ENCODE data around the gene KRTAP5-7.
"Not testable (repeated sequence)": the region's sequence is repeated elsewhere in the genome, so short reads cannot be mapped to it uniquely, and the experiment has no call there.

KRTAP5-7 gene

DNA sequence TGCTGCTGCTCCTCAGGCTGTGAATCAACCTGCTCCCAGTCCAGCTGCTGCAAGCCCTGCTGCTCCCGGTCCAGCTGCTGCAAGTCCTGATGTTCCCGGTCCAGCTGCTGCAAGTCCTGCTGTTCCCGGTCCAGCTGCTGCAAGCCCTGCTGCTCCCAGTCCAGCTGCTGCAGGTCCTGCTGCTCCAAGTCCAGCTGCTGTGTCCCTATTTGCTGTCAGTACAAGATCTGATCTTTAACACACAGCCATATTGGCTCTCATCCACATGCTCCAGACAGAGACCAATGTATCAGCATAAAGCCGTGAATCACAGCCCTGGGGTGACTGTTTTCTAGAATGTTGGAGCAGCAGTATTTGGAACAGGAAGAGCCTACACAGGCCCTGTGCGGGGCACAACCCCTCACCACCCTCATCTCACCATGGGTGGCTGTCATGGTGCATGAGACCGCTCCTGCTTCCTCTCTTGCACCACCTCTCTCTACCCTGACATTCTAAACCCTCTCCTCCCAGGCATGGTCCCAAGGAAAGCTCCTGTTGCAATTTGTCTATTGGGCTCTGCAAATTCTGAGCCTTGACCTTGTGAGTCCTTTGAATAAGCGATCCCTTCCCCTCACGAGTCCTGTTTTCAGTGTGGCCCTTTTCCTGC lies 41.8 kb downstream of the KRTAP5-7 start:
- no peak for DNase-seq (ENCODE audit: low spot score)
- in situ Hi-C loops (cut with MboI; ENCODE audit: low pct_unique_long_range_greater_than_20kb, low sequenced_read_pairs, unreplicated experiment), result no loop called here
- TF ChIP-seq, protein P1, sequence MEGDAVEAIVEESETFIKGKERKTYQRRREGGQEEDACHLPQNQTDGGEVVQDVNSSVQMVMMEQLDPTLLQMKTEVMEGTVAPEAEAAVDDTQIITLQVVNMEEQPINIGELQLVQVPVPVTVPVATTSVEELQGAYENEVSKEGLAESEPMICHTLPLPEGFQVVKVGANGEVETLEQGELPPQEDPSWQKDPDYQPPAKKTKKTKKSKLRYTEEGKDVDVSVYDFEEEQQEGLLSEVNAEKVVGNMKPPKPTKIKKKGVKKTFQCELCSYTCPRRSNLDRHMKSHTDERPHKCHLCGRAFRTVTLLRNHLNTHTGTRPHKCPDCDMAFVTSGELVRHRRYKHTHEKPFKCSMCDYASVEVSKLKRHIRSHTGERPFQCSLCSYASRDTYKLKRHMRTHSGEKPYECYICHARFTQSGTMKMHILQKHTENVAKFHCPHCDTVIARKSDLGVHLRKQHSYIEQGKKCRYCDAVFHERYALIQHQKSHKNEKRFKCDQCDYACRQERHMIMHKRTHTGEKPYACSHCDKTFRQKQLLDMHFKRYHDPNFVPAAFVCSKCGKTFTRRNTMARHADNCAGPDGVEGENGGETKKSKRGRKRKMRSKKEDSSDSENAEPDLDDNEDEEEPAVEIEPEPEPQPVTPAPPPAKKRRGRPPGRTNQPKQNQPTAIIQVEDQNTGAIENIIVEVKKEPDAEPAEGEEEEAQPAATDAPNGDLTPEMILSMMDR (IDR thresholded peaks at IDR 0.05; ENCODE audit: extremely low read depth, insufficient read depth, missing control alignments), result no peak

DNA sequence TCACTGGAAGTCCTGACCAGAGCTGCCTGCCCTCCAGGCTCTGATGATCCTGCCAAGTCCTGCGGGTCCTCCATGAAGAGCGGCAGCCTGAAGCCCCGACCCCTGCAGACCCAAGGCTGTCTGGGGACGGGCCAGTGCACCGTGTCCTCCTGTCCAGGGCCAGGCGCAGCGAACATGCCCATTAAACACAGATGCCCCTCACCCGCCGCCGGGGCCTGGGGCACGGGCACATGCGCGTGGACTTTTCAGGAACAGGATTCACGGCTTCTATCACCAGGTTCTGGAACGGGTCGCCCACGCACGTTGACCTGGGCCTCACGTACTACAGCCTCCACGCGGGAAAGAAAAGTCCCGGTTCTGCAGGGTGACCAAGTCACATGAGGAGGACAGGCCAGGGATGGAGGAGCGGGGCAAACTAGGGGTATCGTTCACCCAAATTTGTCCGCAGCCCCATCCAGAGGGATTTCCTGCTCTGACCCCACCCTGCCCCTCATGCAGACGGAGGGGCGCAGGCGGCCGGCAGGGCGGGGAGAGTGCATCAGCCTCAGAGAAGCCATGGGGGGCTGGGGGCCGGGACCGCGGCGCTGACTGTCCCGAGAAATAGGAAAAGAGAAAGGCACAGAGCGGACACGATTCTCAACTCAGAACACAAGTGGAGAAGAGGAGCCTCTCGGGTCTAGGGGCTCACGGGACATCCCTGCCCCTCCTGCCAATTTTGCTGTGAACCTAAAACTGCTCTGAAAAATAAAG lies 44.2 kb downstream of the KRTAP5-7 start:
- in situ Hi-C loops (cut with MboI; ENCODE audit: low pct_unique_long_range_greater_than_20kb, low sequenced_read_pairs, unreplicated experiment); DNase-seq (ENCODE audit: low spot score): not testable (repeated sequence)

DNA sequence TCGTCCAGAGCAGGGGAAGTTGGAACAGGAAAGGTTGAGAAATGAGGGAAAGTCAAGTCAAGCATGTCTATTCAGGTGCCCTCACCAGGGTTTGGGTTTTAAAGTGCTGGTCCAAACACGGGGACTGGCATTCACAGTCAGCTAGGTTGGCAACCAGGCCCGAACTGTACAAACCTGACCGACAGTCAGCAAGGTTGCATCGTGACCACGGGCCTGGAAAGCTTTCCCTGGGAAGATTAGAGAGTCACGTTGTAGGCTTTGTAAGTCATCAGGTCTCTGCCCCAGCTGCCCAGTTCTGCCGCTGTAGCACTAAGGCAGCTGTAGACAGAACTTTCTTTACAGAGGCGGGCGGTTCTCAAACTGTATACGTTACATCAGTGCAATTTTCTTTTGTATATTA lies 45.7 kb downstream of the KRTAP5-7 start:
- TF ChIP-seq, protein P1 (IDR thresholded peaks at IDR 0.05; ENCODE audit: extremely low read depth, insufficient read depth, missing control alignments), result no peak
- in situ Hi-C loops (cut with MboI; ENCODE audit: low pct_unique_long_range_greater_than_20kb, low sequenced_read_pairs, unreplicated experiment), result no loop called here
- no peak for DNase-seq (ENCODE audit: low spot score)

DNA sequence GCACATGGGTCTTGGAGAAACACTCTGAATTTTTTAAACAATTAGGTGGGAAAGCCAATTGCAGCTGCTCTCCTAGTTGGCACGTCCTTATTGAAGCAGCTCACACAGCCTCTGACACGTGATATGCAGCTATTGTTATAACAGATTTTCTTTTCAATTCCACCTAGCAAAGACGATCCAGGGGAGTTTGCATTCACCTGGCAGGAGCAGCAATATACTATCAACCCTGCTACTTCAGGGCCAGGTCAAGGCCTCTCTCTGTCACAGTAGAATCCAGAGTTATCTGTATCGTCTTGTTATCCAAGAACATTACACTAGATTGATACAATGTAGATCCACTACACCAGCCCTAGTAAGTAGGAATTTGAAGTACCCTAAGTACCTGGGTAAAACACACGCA lies 47.4 kb downstream of the KRTAP5-7 start:
- TF ChIP-seq, protein P1 (IDR thresholded peaks at IDR 0.05; ENCODE audit: extremely low read depth, insufficient read depth, missing control alignments), result no peak
- no peak for DNase-seq (ENCODE audit: low spot score)
- in situ Hi-C loops (cut with MboI; ENCODE audit: low pct_unique_long_range_greater_than_20kb, low sequenced_read_pairs, unreplicated experiment), result no loop called here

DNA sequence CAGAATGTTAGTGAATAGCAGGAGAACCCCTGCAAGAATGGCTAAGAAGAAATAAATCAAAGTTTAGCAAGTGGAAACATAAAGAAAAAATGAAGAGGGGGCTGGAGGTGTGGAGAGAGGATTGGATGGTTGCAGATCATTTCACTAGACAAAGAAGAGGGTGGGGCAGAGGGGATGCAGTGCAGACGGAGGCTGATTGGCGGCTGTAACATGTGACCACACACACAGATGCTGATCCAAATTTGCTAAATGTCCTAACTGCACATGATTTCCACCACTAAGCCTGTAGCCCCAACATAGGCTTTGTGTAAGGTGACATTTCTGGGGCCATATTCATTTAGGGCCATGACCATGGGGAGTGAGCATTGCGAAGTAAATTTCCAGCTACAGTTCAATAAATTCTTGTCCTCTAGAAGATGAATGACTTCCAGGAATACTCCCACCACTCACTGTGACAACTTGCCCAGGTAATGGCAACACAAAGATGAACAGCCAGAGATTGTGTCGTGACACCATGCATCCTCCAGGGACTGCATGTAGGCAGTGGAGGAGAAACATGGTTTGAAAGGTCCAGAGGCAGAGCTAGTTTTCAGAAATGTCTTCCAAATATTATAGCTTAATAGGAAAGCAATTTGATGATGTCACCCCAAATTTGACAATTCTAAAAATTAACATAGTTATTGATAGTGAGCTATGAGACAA lies 48.8 kb downstream of the KRTAP5-7 start:
- in situ Hi-C loops (cut with MboI; ENCODE audit: low pct_unique_long_range_greater_than_20kb, low sequenced_read_pairs, unreplicated experiment), result no loop called here
- DNase-seq (ENCODE audit: low spot score), result no peak
- TF ChIP-seq, protein P1 (IDR thresholded peaks at IDR 0.05; ENCODE audit: extremely low read depth, insufficient read depth, missing control alignments), result no peak

DNA sequence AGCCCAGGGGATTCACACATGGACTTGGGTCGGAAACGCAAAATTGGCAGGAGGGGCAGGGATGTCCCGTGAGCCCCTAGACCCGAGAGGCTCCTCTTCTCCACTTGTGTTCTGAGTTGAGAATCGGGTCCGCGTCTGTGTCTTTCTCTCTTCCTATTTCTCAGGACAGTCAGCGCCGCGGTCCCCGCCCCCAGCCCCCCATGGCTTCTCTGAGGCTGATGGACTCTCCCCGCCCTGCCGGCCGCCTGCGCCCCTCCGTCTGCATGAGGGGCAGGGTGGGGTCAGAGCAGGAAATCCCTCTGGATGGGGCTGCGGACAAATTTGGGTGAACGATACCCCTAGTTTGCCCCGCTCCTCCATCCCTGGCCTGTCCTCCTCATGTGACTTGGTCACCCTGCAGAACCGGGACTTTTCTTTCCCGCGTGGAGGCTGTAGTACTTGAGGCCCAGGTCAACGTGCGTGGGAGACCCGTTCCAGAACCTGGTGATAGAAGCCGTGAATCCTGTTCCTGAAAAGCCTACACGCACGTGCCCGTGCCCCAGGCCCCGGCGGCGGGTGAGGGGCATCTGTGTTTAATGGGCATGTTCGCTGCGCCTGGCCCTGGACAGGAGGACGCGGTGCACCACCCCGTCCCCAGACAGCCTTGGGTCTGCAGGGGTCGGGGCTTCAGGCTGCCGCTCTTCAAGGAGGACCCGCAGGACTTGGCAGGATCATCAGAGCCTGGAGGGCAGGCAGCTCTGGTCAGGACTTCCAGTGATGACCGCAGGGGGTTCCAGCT lies 49.8 kb downstream of the KRTAP5-7 start:
- in situ Hi-C loops (cut with MboI; ENCODE audit: low pct_unique_long_range_greater_than_20kb, low sequenced_read_pairs, unreplicated experiment); DNase-seq (ENCODE audit: low spot score): not testable (repeated sequence)

DNA sequence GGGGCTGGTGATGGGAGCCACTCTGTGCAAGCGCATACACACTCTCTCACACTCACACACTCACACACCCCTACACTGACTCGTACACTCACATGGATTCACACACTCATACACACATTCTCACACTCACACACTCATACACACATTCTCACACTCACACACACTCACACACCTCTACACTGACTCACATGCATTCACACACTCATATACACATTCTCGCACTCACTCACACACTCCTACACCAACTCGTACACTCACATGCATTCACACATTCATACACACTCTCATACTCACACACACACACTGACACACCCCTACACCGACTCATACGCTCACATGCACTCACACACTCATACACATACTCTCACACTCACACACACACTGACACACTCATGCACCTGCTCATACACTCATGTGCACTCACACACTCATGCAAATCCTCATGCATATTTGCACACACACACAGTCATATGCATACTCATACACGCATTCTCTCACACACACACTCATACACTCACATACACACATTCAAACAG lies 50.5 kb downstream of the KRTAP5-7 start:
- DNase-seq (ENCODE audit: low spot score), result no peak
- TF ChIP-seq, protein P1 (IDR thresholded peaks at IDR 0.05; ENCODE audit: extremely low read depth, insufficient read depth, missing control alignments), result no peak
- in situ Hi-C loops (cut with MboI; ENCODE audit: low pct_unique_long_range_greater_than_20kb, low sequenced_read_pairs, unreplicated experiment), result no loop called here
